Trophoblast cell (in vitro differentiated cells and primary cell): Measurements from ENCODE around the gene ACAP3.
A peak's percentile ranks its signal among the peaks of the same experiment; 100 is the strongest.
"Not testable (repeated sequence)": the region's sequence is repeated elsewhere in the genome, so short reads cannot be mapped to it uniquely, and the experiment has no call there.

ENCODE experiments used
- DNase-seq, 2 donors: peaks; one replicate each; pipeline ENCODE4 v3.0.0-alpha.2; 2016
- H2AFZ ChIP-seq: 2 replicates; pipeline ENCODE4 v1.6.1; 2013; ENCODE audit warnings: low read length, moderate library complexity, mild to moderate bottlenecking; ENCODE audit not compliant: insufficient read depth, poor library complexity
- H2AK5ac ChIP-seq: 2 replicates; pipeline ENCODE4 v1.6.1; 2013; ENCODE audit warnings: mild to moderate bottlenecking, low read length
- H2BK120ac ChIP-seq: 2 replicates; pipeline ENCODE4 v1.6.1; 2013; ENCODE audit warnings: low read length, mild to moderate bottlenecking, moderate library complexity; ENCODE audit not compliant: insufficient read depth, poor library complexity
- H2BK12ac ChIP-seq: 2 replicates; pipeline ENCODE4 v1.6.1; 2013; ENCODE audit warnings: mild to moderate bottlenecking, low read length, moderate library complexity
- H2BK5ac ChIP-seq: 2 replicates; pipeline ENCODE4 v1.6.1; 2013; ENCODE audit warnings: low read length, low read depth, moderate library complexity, mild to moderate bottlenecking; ENCODE audit not compliant: poor library complexity
- H3K14ac ChIP-seq: 2 replicates; pipeline ENCODE4 v1.6.1; 2013; ENCODE audit warnings: mild to moderate bottlenecking, low read length
- H3K18ac ChIP-seq: 2 replicates; pipeline ENCODE4 v1.6.1; 2013; ENCODE audit warnings: mild to moderate bottlenecking, low read length
- H3K23ac ChIP-seq: 2 replicates; pipeline ENCODE4 v1.6.1; 2013; ENCODE audit warnings: low read length
- H3K27ac ChIP-seq: 2 replicates; pipeline ENCODE4 v1.5.1; 2013; ENCODE audit warnings: low read depth, mild to moderate bottlenecking, inconsistent platforms, low read length, moderate library complexity
- H3K27me3 ChIP-seq: 2 replicates; pipeline ENCODE4 v1.6.1; 2013; ENCODE audit warnings: inconsistent platforms, mild to moderate bottlenecking, low read length, moderate library complexity; ENCODE audit not compliant: insufficient read depth
- H3K36me3 ChIP-seq, 2 experiments: 1 replicate in 1 of 2; 2 replicates in 1 of 2; pipeline ENCODE4 v1.6.1; 2013; ENCODE audit warnings: low read length in 2 of 2, mild to moderate bottlenecking in 2 of 2, moderate library complexity in 1 of 2; ENCODE audit not compliant: insufficient read depth in 2 of 2, control insufficient read depth in 1 of 2
- H3K4ac ChIP-seq: 2 replicates; pipeline ENCODE4 v1.6.1; 2013; ENCODE audit warnings: low read depth, mild to moderate bottlenecking, low read length, moderate library complexity
- H3K4me1 ChIP-seq, 2 experiments: 1 replicate in 1 of 2; 2 replicates in 1 of 2; pipeline ENCODE4 v1.6.1; 2013; ENCODE audit warnings: low read length in 2 of 2, mild to moderate bottlenecking in 2 of 2, moderate library complexity in 1 of 2; ENCODE audit not compliant: insufficient read depth in 2 of 2, control insufficient read depth in 1 of 2
- H3K4me2 ChIP-seq: 2 replicates; pipeline ENCODE4 v1.6.1; 2013; ENCODE audit warnings: inconsistent platforms, mild to moderate bottlenecking, low read length, moderate library complexity
- H3K4me3 ChIP-seq: 2 replicates; pipeline ENCODE4 v1.5.1; 2013; ENCODE audit warnings: mild to moderate bottlenecking, low read depth, low read length, inconsistent platforms
- H3K79me1 ChIP-seq: one replicate; pipeline ENCODE4 v1.6.1; 2013; ENCODE audit warnings: low read length
- H3K79me2 ChIP-seq: 2 replicates; pipeline ENCODE4 v1.6.1; 2013; ENCODE audit warnings: low read length, mild to moderate bottlenecking; ENCODE audit not compliant: control insufficient read depth, insufficient read depth, poor library complexity
- H3K9ac ChIP-seq: 2 replicates; pipeline ENCODE4 v1.6.1; 2013; ENCODE audit warnings: mild to moderate bottlenecking, low read length
- H3K9me3 ChIP-seq: 2 replicates; pipeline ENCODE4 v1.6.1; 2013; ENCODE audit warnings: low read depth, mild to moderate bottlenecking, control low read depth, inconsistent platforms, low read length; ENCODE audit not compliant: insufficient read depth
- H4K12ac ChIP-seq: 2 replicates; pipeline ENCODE4 v1.6.1; 2013; ENCODE audit warnings: low read depth, mild to moderate bottlenecking, low read length, moderate library complexity
- H4K8ac ChIP-seq: 2 replicates; pipeline ENCODE4 v1.6.1; 2013; ENCODE audit warnings: low read depth, mild to moderate bottlenecking, low read length, moderate library complexity
- H4K91ac ChIP-seq: one replicate; pipeline ENCODE4 v1.6.1; 2013; ENCODE audit warnings: low read depth, mild to moderate bottlenecking, low read length, moderate library complexity
- WGBS: extraction: QIAGEN DNeasy Blood & Tissue Kit; methylation state at CpG from one replicate; pipeline ENCODE4 v1.1.7; 2013; ENCODE audit warnings: missing lambda C conversion rate; ENCODE audit not compliant: insufficient read length, insufficient coverage; ENCODE audit errors: extremely low coverage; 5-methylcytosine and 5-hydroxymethylcytosine counted together

Gene ACAP3

GRCh38 chr1:1253314-1253713 lies 54.4 kb downstream of the ACAP3 start:
- Histone ChIP-seq H3K79me1 (peaks cover 6% of the 10 kb centered on the region), H3K9ac (no peak overlapping the region), H3K4me1 (peaks cover 6% of the 10 kb centered on the region in 2 experiments), H3K79me2 (no peaks in the 10 kb centered on the region), H2AFZ (no peak overlapping the region), H2BK5ac (no peak overlapping the region), H4K12ac (no peak overlapping the region), H2AK5ac (no peak overlapping the region), H3K4ac (no peak overlapping the region), H2BK120ac (no peak overlapping the region), H4K8ac (no peak overlapping the region), H3K18ac (no peak overlapping the region), H3K36me3 (peaks cover 51 to 56% of the 10 kb centered on the region in 2 experiments), H4K91ac (no peak overlapping the region), H3K27ac (no peak overlapping the region), H3K27me3 (no peaks in the 10 kb centered on the region), H3K4me3 (no peak overlapping the region), H3K14ac (no peak overlapping the region), H3K23ac (no peak overlapping the region), H3K4me2 (no peak overlapping the region), H2BK12ac (no peak overlapping the region), H3K9me3 (peaks cover 3% of the 10 kb centered on the region)
- no peak for DNase-seq
- no CpG with 5 or more reads among the region's 12 CpGs for WGBS

GRCh38 chr1:1250786-1251284 lies 56.9 kb downstream of the ACAP3 start:
- Histone ChIP-seq H2BK12ac (peak overlapping the region; percentile 51), H3K18ac (peak overlapping the region; percentile 81), H3K4me3 (no peak overlapping the region), H4K12ac (peak overlapping the region; percentile 7), H3K4ac (peak overlapping the region; percentile 74), H2BK5ac (peak overlapping the region; percentile 70), H3K23ac (no peak overlapping the region), H3K9me3 (peaks cover 5% of the 10 kb centered on the region), H4K8ac (peak overlapping the region; percentile 68), H3K36me3 (peaks cover 36 to 40% of the 10 kb centered on the region in 2 experiments), H3K9ac (no peak overlapping the region), H3K4me2 (no peak overlapping the region), H3K79me1 (peaks cover 9% of the 10 kb centered on the region), H2AK5ac (peak overlapping the region; percentile 61), H2BK120ac (peak overlapping the region; percentile 59), H3K4me1 (peaks cover 10 to 12% of the 10 kb centered on the region in 2 experiments), H3K79me2 (no peaks in the 10 kb centered on the region), H3K27ac (peak overlapping the region; percentile 81), H2AFZ (peak overlapping the region; percentile 39), H3K14ac (peak overlapping the region; percentile 86), H4K91ac (peak overlapping the region; percentile 95), H3K27me3 (peaks cover 5% of the 10 kb centered on the region)
- no CpG with 5 or more reads among the region's 16 CpGs for WGBS
- no peak for DNase-seq

- not testable (repeated sequence) for H3K4me3 ChIP-seq, H3K9ac ChIP-seq, H2BK5ac ChIP-seq, H3K27ac ChIP-seq, H3K79me2 ChIP-seq, H3K4me2 ChIP-seq, H3K9me3 ChIP-seq, H2AFZ ChIP-seq, H3K27me3 ChIP-seq, H2BK12ac ChIP-seq, H4K8ac ChIP-seq, H4K91ac ChIP-seq, H3K23ac ChIP-seq, H2BK120ac ChIP-seq, H4K12ac ChIP-seq, H3K79me1 ChIP-seq, H3K4ac ChIP-seq, H3K14ac ChIP-seq, H3K18ac ChIP-seq, H2AK5ac ChIP-seq
- H3K4me1 ChIP-seq: peaks cover 12 to 14% of the 10 kb centered on the region in 2 experiments
- peak; percentile 84 to 88 for DNase-seq
- peaks cover 13 to 16% of the 10 kb centered on the region in 2 experiments for H3K36me3 ChIP-seq
- no CpG with 5 or more reads among the region's 21 CpGs for WGBS
Observed at GRCh38 chr1:1248009-1248913, 59.5 kb downstream of the ACAP3 start.

- Histone ChIP-seq H4K12ac (no peak overlapping the region), H3K4me1 (peaks cover 12 to 14% of the 10 kb centered on the region in 2 experiments), H3K9ac (no peak overlapping the region), H2BK12ac (no peak overlapping the region), H4K91ac (no peak overlapping the region), H3K36me3 (peaks cover 7 to 11% of the 10 kb centered on the region in 2 experiments), H3K4me2 (no peak overlapping the region), H3K27ac (no peak overlapping the region), H3K23ac (no peak overlapping the region), H3K9me3 (peaks cover 2% of the 10 kb centered on the region), H3K14ac (no peak overlapping the region), H3K79me2 (no peaks in the 10 kb centered on the region), H3K18ac (no peak overlapping the region), H2AFZ (no peak overlapping the region), H3K79me1 (peaks cover 9% of the 10 kb centered on the region), H3K27me3 (peaks cover 5% of the 10 kb centered on the region), H3K4ac (no peak overlapping the region), H2BK5ac (no peak overlapping the region), H2BK120ac (no peak overlapping the region), H3K4me3 (no peak overlapping the region), H2AK5ac (no peak overlapping the region), H4K8ac (no peak overlapping the region)
- no CpG with 5 or more reads among the region's 25 CpGs for WGBS
- DNase-seq: no peak
Observed at GRCh38 chr1:1247341-1247913, 60.3 kb downstream of the ACAP3 start.
